Ascending aorta (tissue), 2 donors: ENCODE results near the gene ASB9. TPM values are rescaled to one million over a fixed set of nuclear protein-coding genes. Genes with fewer than 3 reads are reported as not detected.
"Not testable (repeated sequence)": the region's sequence is repeated elsewhere in the genome, so short reads cannot be mapped to it uniquely, and the experiment has no call there.

Experiments used
- DNase-seq, 2 donors: peaks; one replicate each; pipeline ENCODE4 v3.0.0-alpha.2; 2019; ENCODE audit warnings: low spot score in 2 of 2
- H3K27ac ChIP-seq, 2 donors: fragments of 200-600 bp; sonication (generic); one replicate each; pipeline ENCODE4 v1.5.1; 2016 to 2017; ENCODE audit warnings: mild to moderate bottlenecking in 1 of 2
- H3K27me3 ChIP-seq: fragments of 200-600 bp; sonication (generic); one replicate; pipeline ENCODE4 v1.5.1; 2017
- H3K36me3 ChIP-seq, 2 donors: fragments of 200-600 bp; sonication (generic); one replicate each; pipeline ENCODE4 v1.5.1; 2016
- H3K4me1 ChIP-seq, 2 donors: fragments of 200-600 bp; sonication (generic); one replicate each; pipeline ENCODE4 v1.5.1; 2016 to 2017; ENCODE audit warnings: mild to moderate bottlenecking in 1 of 2
- H3K4me3 ChIP-seq, 2 donors: fragments of 200-600 bp; sonication (generic); one replicate each; pipeline ENCODE4 v1.5.1; 2016 to 2017; ENCODE audit warnings: mild to moderate bottlenecking in 1 of 2
- H3K9me3 ChIP-seq, 2 donors: fragments of 200-600 bp; sonication (generic); one replicate each; pipeline ENCODE4 v1.5.1; 2016
- CTCF ChIP-seq, 3 experiments: fragments of 200-600 bp in 2 of 3; fragments of 450-650 bp in 1 of 3; sonication (generic) in 2 of 3; IDR thresholded peaks; one replicate each; pipeline ENCODE4 v1.5.1; 2016 to 2019; ENCODE audit warnings: antibody characterized with exemption in 3 of 3, mild to moderate bottlenecking in 1 of 3, moderate library complexity in 1 of 3
- intact Hi-C: fragments of 100-400 bp; cut with DNase I; formaldehyde crosslinking; loops from one replicate; pipeline ENCODE4 v1.15.1; 2023
- total RNA-seq: library from RNA; depleted of rRNA; stranded (reverse); fragments of >200 nt; gene quantifications from one replicate; pipeline ENCODE4 v1.1.0, GENCODE V29; 2016

Gene ASB9
- total RNA-seq, 1 donor from 2014 or later: 3.6 TPM

- no peak overlapping the region for H3K4me3 ChIP-seq
- no peaks in the 10 kb centered on the region for H3K27me3 ChIP-seq
- H3K4me1 ChIP-seq: no peaks in the 10 kb centered on the region
- no peak for TF ChIP-seq CTCF (IDR thresholded peaks at IDR 0.05)
- intact Hi-C loops: no loop called here
- no peak overlapping the region for H3K27ac ChIP-seq
- H3K9me3 ChIP-seq: no peaks in the 10 kb centered on the region
- H3K36me3 ChIP-seq: no peaks in the 10 kb centered on the region
- DNase-seq: no peak
Observed at GRCh38 chrX:15293451-15293850, 23.6 kb upstream of the ASB9 start.

- TF ChIP-seq CTCF (IDR thresholded peaks at IDR 0.05): no peak
- no peaks in the 10 kb centered on the region for H3K4me1 ChIP-seq
Observed at GRCh38 chrX:15292861-15293260, 23.0 kb upstream of the ASB9 start.

GRCh38 chrX:15277604-15278003 lies 7.7 kb upstream of the ASB9 start:
- no peak for TF ChIP-seq CTCF (IDR thresholded peaks at IDR 0.05)
- Histone ChIP-seq H3K4me1 (no peaks in the 10 kb centered on the region), H3K27me3 (no peaks in the 10 kb centered on the region), H3K4me3 (no peak overlapping the region), H3K36me3 (no peaks in the 10 kb centered on the region), H3K27ac (no peak overlapping the region), H3K9me3 (no peaks in the 10 kb centered on the region)
- no peak for DNase-seq
- intact Hi-C loops: no loop called here

More at GRCh38 chrX:15292861-15293260, 23.0 kb upstream of the ASB9 start:
- intact Hi-C loops: no loop called here
- Histone ChIP-seq H3K4me3 (no peak overlapping the region), H3K27me3 (no peaks in the 10 kb centered on the region), H3K27ac (no peak overlapping the region), H3K9me3 (no peaks in the 10 kb centered on the region), H3K36me3 (no peaks in the 10 kb centered on the region)
- no peak for DNase-seq

GRCh38 chrX:15274946-15275345 lies 5.1 kb upstream of the ASB9 start:
- no peak overlapping the region for H3K4me3 ChIP-seq
- no peaks in the 10 kb centered on the region for H3K4me1 ChIP-seq
- H3K27me3 ChIP-seq: no peaks in the 10 kb centered on the region
- no peak for DNase-seq
- no peaks in the 10 kb centered on the region for H3K9me3 ChIP-seq
- no peak for TF ChIP-seq CTCF (IDR thresholded peaks at IDR 0.05)
- H3K36me3 ChIP-seq: no peaks in the 10 kb centered on the region
- intact Hi-C loops: no loop called here
- H3K27ac ChIP-seq: no peak overlapping the region

GRCh38 chrX:15273275-15273674 lies 3.4 kb upstream of the ASB9 start:
- H3K9me3 ChIP-seq, H3K4me1 ChIP-seq, H3K27ac ChIP-seq, DNase-seq, intact Hi-C loops, H3K4me3 ChIP-seq, H3K27me3 ChIP-seq, H3K36me3 ChIP-seq: not testable (repeated sequence)

- no peak for DNase-seq
- no peak overlapping the region for H3K27ac ChIP-seq
- no peak for TF ChIP-seq CTCF (IDR thresholded peaks at IDR 0.05)
- no peak overlapping the region for H3K4me3 ChIP-seq
- no peaks in the 10 kb centered on the region for H3K27me3 ChIP-seq
- H3K9me3 ChIP-seq: no peaks in the 10 kb centered on the region
- intact Hi-C loops: no loop called here
- no peaks in the 10 kb centered on the region for H3K36me3 ChIP-seq
- H3K4me1 ChIP-seq: no peaks in the 10 kb centered on the region
Observed at GRCh38 chrX:15271757-15272156, 1.9 kb upstream of the ASB9 start.
